WTC11 (cell line): ENCODE results near the gene CRYBG3. TPM values are rescaled to one million over a fixed set of nuclear protein-coding genes. Genes with fewer than 3 reads are reported as not detected.

Experiments
- ATAC-seq: fragments of 200-7000 bp; cut with Tn5 transposase; 2 replicates; pipeline ENCODE4 v1.10.0; 2021; ENCODE audit warnings: mild to moderate bottlenecking, moderate library complexity
- CTCF ChIA-PET: fragments of 300-600 bp; sonication (Branson Sonifier 250); formaldehyde crosslinking; loops from one replicate; lab custom pipeline; 2021; ENCODE audit warnings: antibody characterized with exemption; lab: Charles Lee
- POLR2A ChIA-PET: fragments of 350-600 bp; sonication (Branson Sonifier 250); formaldehyde crosslinking; loops from one replicate; lab custom pipeline; 2021; ENCODE audit warnings: antibody characterized with exemption; lab: Charles Lee
- DNase-seq: peaks from one replicate; pipeline ENCODE4 v3.0.0; 2021; ENCODE audit warnings: low spot score
- H3K27ac Mint-ChIP-seq: 2 replicates; pipeline ENCODE4 v1.8.0; 2021; ENCODE audit warnings: mixed read lengths
- H3K27me3 Mint-ChIP-seq: 2 replicates; pipeline ENCODE4 v1.8.0; 2021; ENCODE audit warnings: low read depth, mild to moderate bottlenecking, moderate library complexity, mixed read lengths
- H3K36me3 Mint-ChIP-seq: 2 replicates; pipeline ENCODE4 v1.8.0; 2021; ENCODE audit warnings: mixed read lengths
- H3K4me1 Mint-ChIP-seq: 2 replicates; pipeline ENCODE4 v1.8.0; 2022; ENCODE audit warnings: mixed read lengths
- H3K4me3 Mint-ChIP-seq: 2 replicates; pipeline ENCODE4 v1.8.0; 2021; ENCODE audit warnings: mild to moderate bottlenecking, moderate library complexity, mixed read lengths
- H3K9me3 Mint-ChIP-seq: 2 replicates; pipeline ENCODE4 v1.8.0; 2021; ENCODE audit warnings: mixed read lengths
- CBFB ChIP-seq: sonication (generic); formaldehyde crosslinking; IDR thresholded peaks from 2 replicates; pipeline ENCODE4 v1.8.1; 2022; ENCODE audit warnings: mild to moderate bottlenecking, low read depth, missing genetic modification reagents
- ELF4 ChIP-seq: sonication (generic); formaldehyde crosslinking; IDR thresholded peaks from 2 replicates; pipeline ENCODE4 v1.8.1; 2022; ENCODE audit warnings: low read depth, mild to moderate bottlenecking, moderate library complexity, missing genetic modification reagents
- ESRRA ChIP-seq: sonication (generic); formaldehyde crosslinking; IDR thresholded peaks from 2 replicates; pipeline ENCODE4 v1.8.1; 2022; ENCODE audit warnings: mild to moderate bottlenecking, missing genetic modification reagents, borderline replicate concordance
- GABPB1 ChIP-seq: sonication (generic); formaldehyde crosslinking; IDR thresholded peaks from 2 replicates; pipeline ENCODE4 v1.8.1; 2023; ENCODE audit warnings: mild to moderate bottlenecking, missing genetic modification reagents
- HMGA2 ChIP-seq: fragments of 250-450 bp; sonication (Bioruptor Pico); IDR thresholded peaks from 2 replicates; pipeline ENCODE4 v1.4.0; 2021; ENCODE audit warnings: mild to moderate bottlenecking, moderate library complexity
- JAZF1 ChIP-seq: fragments of 250-450 bp; sonication (Bioruptor Pico); IDR thresholded peaks from 2 replicates; pipeline ENCODE4 v1.9.0; 2021; ENCODE audit warnings: moderate library complexity, mild to moderate bottlenecking, inconsistent platforms
- NFE2L1 ChIP-seq: sonication (generic); formaldehyde crosslinking; IDR thresholded peaks from 2 replicates; pipeline ENCODE4 v1.8.1; 2023; ENCODE audit warnings: missing genetic modification reagents
- NFYB ChIP-seq: sonication (generic); formaldehyde crosslinking; conservative IDR thresholded peaks from 2 replicates; pipeline ENCODE4 v1.8.0; 2022; ENCODE audit warnings: low read depth, missing genetic modification reagents
- SOX15 ChIP-seq: fragments of 250-450 bp; sonication (Bioruptor Pico); IDR thresholded peaks from 2 replicates; pipeline ENCODE4 v1.9.0; 2021; ENCODE audit warnings: mild to moderate bottlenecking
- SP1 ChIP-seq: sonication (generic); formaldehyde crosslinking; conservative IDR thresholded peaks from 2 replicates; pipeline ENCODE4 v1.8.1; 2022; ENCODE audit warnings: missing genetic modification reagents
- TCF7 ChIP-seq: sonication (generic); formaldehyde crosslinking; IDR thresholded peaks from 2 replicates; pipeline ENCODE4 v1.8.0; 2022; ENCODE audit warnings: mild to moderate bottlenecking, low read depth, missing genetic modification reagents, moderate library complexity
- TEAD1 ChIP-seq: sonication (generic); formaldehyde crosslinking; IDR thresholded peaks from 2 replicates; pipeline ENCODE4 v1.8.0; 2022; ENCODE audit warnings: mild to moderate bottlenecking, missing genetic modification reagents
- ZBTB21 ChIP-seq: sonication (generic); formaldehyde crosslinking; IDR thresholded peaks from 2 replicates; pipeline ENCODE4 v1.8.1; 2023; ENCODE audit warnings: mild to moderate bottlenecking, missing genetic modification reagents, borderline replicate concordance
- ZNF121 ChIP-seq: sonication (generic); formaldehyde crosslinking; IDR thresholded peaks from 2 replicates; pipeline ENCODE4 v1.8.0; 2023; ENCODE audit warnings: missing genetic modification reagents
- ZNF396 ChIP-seq: fragments of 250-450 bp; sonication (Bioruptor Pico); IDR thresholded peaks from 2 replicates; pipeline ENCODE4 v1.8.0; 2021; ENCODE audit warnings: mild to moderate bottlenecking, moderate library complexity, borderline replicate concordance
- ZNF671 ChIP-seq: fragments of 250-450 bp; sonication (Bioruptor Pico); IDR thresholded peaks from 2 replicates; pipeline ENCODE4 v1.8.0; 2021; ENCODE audit warnings: mild to moderate bottlenecking
- total RNA-seq: library from RNA; stranded (reverse); gene quantifications from 3 replicates; pipeline ENCODE4 v1.2.3, GENCODE V29; 2021
- TF ChIP-seq, protein P1 (sequence below): sonication (generic); formaldehyde crosslinking; IDR thresholded peaks from 2 replicates; pipeline ENCODE4 v1.8.1; 2023; ENCODE audit warnings: mild to moderate bottlenecking, missing genetic modification reagents
- TF ChIP-seq, protein P2 (sequence below): sonication (generic); formaldehyde crosslinking; IDR thresholded peaks from 2 replicates; pipeline ENCODE4 v1.8.0; 2022; ENCODE audit warnings: mild to moderate bottlenecking, missing genetic modification reagents
- TF ChIP-seq, protein P3 (sequence below): sonication (generic); formaldehyde crosslinking; IDR thresholded peaks from 2 replicates; pipeline ENCODE4 v1.8.0; 2022; ENCODE audit warnings: mild to moderate bottlenecking, missing genetic modification reagents
- TF ChIP-seq, protein P4 (sequence below): sonication (generic); formaldehyde crosslinking; IDR thresholded peaks from 2 replicates; pipeline ENCODE4 v1.8.0; 2022; ENCODE audit warnings: missing genetic modification reagents
- TF ChIP-seq, protein P5 (sequence below): fragments of 250-450 bp; sonication (Bioruptor Pico); IDR thresholded peaks from 2 replicates; pipeline ENCODE4 v2.1.2; 2022; ENCODE audit warnings: mild to moderate bottlenecking, moderate library complexity
- TF ChIP-seq, protein P6 (sequence below): sonication (generic); formaldehyde crosslinking; IDR thresholded peaks from 2 replicates; pipeline ENCODE4 v1.8.0; 2022; ENCODE audit warnings: mild to moderate bottlenecking, missing genetic modification reagents
- TF ChIP-seq, protein P7 (sequence below): sonication (generic); formaldehyde crosslinking; IDR thresholded peaks from 2 replicates; pipeline ENCODE4 v1.8.1; 2022; ENCODE audit warnings: mild to moderate bottlenecking, moderate library complexity, missing genetic modification reagents
- TF ChIP-seq, protein P8 (sequence below): sonication (generic); formaldehyde crosslinking; IDR thresholded peaks from 2 replicates; pipeline ENCODE4 v1.8.1; 2023; ENCODE audit warnings: mild to moderate bottlenecking, missing genetic modification reagents, moderate library complexity

CRYBG3 gene
- total RNA-seq, 1 experiment from 2014 or later = 13.6 TPM

DNA sequence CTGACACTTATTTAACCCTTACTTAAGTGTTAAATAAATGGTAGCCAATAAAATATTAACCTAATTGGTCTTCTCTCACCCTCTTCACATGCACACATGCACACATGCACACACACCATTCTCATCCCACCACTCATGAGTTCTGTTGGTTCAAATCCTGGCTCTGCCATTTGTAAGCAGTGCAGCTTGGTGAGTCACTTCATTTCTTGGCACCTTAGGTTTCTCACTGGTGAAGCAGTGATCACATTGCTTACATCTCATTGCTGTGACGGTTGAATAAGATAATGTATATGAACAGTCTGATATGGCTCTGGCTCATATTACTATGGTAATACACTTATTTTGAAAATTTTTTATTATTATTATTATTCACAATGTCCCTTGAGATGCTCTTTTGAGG is 116.6 kb downstream of the CRYBG3 start (continued):
- TF ChIP-seq JAZF1 (CRISPR knock-in tag) (no peak), NFE2L1 (CRISPR knock-in tag) (no peak), ZNF396 (CRISPR knock-in tag) (no peak), CBFB (CRISPR knock-in tag) (no peak), ELF4 (no peak), HMGA2 (CRISPR knock-in tag) (no peak), TCF7 (CRISPR knock-in tag) (no peak)
- TF ChIP-seq, protein P1, sequence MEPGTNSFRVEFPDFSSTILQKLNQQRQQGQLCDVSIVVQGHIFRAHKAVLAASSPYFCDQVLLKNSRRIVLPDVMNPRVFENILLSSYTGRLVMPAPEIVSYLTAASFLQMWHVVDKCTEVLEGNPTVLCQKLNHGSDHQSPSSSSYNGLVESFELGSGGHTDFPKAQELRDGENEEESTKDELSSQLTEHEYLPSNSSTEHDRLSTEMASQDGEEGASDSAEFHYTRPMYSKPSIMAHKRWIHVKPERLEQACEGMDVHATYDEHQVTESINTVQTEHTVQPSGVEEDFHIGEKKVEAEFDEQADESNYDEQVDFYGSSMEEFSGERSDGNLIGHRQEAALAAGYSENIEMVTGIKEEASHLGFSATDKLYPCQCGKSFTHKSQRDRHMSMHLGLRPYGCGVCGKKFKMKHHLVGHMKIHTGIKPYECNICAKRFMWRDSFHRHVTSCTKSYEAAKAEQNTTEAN = no peak
- TF ChIP-seq, protein P2, sequence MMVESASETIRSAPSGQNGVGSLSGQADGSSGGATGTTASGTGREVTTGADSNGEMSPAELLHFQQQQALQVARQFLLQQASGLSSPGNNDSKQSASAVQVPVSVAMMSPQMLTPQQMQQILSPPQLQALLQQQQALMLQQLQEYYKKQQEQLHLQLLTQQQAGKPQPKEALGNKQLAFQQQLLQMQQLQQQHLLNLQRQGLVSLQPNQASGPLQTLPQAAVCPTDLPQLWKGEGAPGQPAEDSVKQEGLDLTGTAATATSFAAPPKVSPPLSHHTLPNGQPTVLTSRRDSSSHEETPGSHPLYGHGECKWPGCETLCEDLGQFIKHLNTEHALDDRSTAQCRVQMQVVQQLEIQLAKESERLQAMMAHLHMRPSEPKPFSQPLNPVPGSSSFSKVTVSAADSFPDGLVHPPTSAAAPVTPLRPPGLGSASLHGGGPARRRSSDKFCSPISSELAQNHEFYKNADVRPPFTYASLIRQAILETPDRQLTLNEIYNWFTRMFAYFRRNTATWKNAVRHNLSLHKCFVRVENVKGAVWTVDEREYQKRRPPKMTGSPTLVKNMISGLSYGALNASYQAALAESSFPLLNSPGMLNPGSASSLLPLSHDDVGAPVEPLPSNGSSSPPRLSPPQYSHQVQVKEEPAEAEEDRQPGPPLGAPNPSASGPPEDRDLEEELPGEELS = no peak

DNA sequence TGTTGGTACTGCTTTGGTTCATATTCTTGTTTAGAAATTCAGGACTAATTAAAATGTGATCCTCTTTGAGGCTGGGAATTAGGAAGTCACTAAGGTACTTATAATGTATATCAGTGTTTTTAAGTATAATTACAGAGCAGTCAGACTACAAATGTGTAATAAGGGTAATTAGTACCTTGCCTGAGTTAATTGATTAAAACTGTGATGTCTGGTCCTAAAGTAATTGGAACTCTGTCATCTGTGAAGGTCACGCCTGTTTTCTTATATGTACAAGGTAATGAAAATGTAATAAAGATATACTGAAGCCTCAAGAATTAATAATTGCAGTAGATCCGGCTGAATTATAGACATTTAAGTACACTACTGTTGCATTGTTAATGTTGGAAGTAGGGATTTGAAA is 117.6 kb downstream of the CRYBG3 start:
- ChIA-PET POLR2A (no interaction called here), CTCF (no interaction called here)
- no peak for DNase-seq
- no peaks in the 10 kb centered on the region for H3K27me3 Mint-ChIP-seq
- H3K4me3 Mint-ChIP-seq = no peak overlapping the region
- peaks cover 15% of the 10 kb centered on the region for H3K36me3 Mint-ChIP-seq
- no peak for ATAC-seq
- no peak overlapping the region for H3K27ac Mint-ChIP-seq
- no peaks in the 10 kb centered on the region for H3K9me3 Mint-ChIP-seq
- no peaks in the 10 kb centered on the region for H3K4me1 Mint-ChIP-seq
- TF ChIP-seq, protein P2 = no peak
- TF ChIP-seq NFYB (CRISPR knock-in tag) = no peak
- TF ChIP-seq TEAD1 (CRISPR knock-in tag) = no peak
- TF ChIP-seq, protein P3, sequence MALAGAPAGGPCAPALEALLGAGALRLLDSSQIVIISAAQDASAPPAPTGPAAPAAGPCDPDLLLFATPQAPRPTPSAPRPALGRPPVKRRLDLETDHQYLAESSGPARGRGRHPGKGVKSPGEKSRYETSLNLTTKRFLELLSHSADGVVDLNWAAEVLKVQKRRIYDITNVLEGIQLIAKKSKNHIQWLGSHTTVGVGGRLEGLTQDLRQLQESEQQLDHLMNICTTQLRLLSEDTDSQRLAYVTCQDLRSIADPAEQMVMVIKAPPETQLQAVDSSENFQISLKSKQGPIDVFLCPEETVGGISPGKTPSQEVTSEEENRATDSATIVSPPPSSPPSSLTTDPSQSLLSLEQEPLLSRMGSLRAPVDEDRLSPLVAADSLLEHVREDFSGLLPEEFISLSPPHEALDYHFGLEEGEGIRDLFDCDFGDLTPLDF (CRISPR knock-in tag) = no peak
- no peak for TF ChIP-seq SP1 (CRISPR knock-in tag)
- no peak for TF ChIP-seq SOX15 (CRISPR knock-in tag)
- TF ChIP-seq ESRRA (CRISPR knock-in tag) = no peak
- no peak for TF ChIP-seq JAZF1 (CRISPR knock-in tag)
- TF ChIP-seq ZBTB21 (CRISPR knock-in tag) = no peak
- TF ChIP-seq, protein P4, sequence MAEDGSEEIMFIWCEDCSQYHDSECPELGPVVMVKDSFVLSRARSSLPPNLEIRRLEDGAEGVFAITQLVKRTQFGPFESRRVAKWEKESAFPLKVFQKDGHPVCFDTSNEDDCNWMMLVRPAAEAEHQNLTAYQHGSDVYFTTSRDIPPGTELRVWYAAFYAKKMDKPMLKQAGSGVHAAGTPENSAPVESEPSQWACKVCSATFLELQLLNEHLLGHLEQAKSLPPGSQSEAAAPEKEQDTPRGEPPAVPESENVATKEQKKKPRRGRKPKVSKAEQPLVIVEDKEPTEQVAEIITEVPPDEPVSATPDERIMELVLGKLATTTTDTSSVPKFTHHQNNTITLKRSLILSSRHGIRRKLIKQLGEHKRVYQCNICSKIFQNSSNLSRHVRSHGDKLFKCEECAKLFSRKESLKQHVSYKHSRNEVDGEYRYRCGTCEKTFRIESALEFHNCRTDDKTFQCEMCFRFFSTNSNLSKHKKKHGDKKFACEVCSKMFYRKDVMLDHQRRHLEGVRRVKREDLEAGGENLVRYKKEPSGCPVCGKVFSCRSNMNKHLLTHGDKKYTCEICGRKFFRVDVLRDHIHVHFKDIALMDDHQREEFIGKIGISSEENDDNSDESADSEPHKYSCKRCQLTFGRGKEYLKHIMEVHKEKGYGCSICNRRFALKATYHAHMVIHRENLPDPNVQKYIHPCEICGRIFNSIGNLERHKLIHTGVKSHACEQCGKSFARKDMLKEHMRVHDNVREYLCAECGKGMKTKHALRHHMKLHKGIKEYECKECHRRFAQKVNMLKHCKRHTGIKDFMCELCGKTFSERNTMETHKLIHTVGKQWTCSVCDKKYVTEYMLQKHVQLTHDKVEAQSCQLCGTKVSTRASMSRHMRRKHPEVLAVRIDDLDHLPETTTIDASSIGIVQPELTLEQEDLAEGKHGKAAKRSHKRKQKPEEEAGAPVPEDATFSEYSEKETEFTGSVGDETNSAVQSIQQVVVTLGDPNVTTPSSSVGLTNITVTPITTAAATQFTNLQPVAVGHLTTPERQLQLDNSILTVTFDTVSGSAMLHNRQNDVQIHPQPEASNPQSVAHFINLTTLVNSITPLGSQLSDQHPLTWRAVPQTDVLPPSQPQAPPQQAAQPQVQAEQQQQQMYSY = no peak
- TF ChIP-seq, protein P5, sequence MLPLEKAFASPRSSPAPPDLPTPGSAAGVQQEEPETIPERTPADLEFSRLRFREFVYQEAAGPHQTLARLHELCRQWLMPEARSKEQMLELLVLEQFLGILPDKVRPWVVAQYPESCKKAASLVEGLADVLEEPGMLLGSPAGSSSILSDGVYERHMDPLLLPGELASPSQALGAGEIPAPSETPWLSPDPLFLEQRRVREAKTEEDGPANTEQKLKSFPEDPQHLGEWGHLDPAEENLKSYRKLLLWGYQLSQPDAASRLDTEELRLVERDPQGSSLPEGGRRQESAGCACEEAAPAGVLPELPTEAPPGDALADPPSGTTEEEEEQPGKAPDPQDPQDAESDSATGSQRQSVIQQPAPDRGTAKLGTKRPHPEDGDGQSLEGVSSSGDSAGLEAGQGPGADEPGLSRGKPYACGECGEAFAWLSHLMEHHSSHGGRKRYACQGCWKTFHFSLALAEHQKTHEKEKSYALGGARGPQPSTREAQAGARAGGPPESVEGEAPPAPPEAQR (CRISPR knock-in tag) = no peak
- TF ChIP-seq, protein P6, sequence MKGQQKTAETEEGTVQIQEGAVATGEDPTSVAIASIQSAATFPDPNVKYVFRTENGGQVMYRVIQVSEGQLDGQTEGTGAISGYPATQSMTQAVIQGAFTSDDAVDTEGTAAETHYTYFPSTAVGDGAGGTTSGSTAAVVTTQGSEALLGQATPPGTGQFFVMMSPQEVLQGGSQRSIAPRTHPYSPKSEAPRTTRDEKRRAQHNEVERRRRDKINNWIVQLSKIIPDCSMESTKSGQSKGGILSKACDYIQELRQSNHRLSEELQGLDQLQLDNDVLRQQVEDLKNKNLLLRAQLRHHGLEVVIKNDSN (CRISPR knock-in tag) = no peak
- TF ChIP-seq, protein P7, sequence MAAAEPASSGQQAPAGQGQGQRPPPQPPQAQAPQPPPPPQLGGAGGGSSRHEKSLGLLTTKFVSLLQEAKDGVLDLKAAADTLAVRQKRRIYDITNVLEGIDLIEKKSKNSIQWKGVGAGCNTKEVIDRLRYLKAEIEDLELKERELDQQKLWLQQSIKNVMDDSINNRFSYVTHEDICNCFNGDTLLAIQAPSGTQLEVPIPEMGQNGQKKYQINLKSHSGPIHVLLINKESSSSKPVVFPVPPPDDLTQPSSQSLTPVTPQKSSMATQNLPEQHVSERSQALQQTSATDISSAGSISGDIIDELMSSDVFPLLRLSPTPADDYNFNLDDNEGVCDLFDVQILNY (CRISPR knock-in tag) = no peak
- TF ChIP-seq ZNF121 (CRISPR knock-in tag) = no peak
- no peak for TF ChIP-seq ZNF671 (CRISPR knock-in tag)
- TF ChIP-seq, protein P8, sequence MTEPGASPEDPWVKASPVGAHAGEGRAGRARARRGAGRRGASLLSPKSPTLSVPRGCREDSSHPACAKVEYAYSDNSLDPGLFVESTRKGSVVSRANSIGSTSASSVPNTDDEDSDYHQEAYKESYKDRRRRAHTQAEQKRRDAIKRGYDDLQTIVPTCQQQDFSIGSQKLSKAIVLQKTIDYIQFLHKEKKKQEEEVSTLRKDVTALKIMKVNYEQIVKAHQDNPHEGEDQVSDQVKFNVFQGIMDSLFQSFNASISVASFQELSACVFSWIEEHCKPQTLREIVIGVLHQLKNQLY (CRISPR knock-in tag) = no peak
- TF ChIP-seq GABPB1 (CRISPR knock-in tag) = no peak
